Loucy (cell line): Measurements from ENCODE around the gene NUAK2.
A peak's percentile ranks its signal among the peaks of the same experiment; 100 is the strongest.

Experiments
- H2AFZ ChIP-seq: fragments of 200-600 bp; sonication (generic); 2 replicates; pipeline ENCODE4 v1.6.0; 2016; ENCODE audit warnings: antibody characterized with exemption, mild to moderate bottlenecking, low read length, moderate library complexity
- H3F3A ChIP-seq: fragments of 200-600 bp; 2 replicates; pipeline ENCODE4 v1.6.0; 2016; ENCODE audit warnings: antibody characterized with exemption, low read depth, mild to moderate bottlenecking
- H3K27me3 ChIP-seq: fragments of 200-600 bp; sonication (generic); 2 replicates; pipeline ENCODE4 v1.6.1; 2014; ENCODE audit warnings: low read length, mild to moderate bottlenecking; ENCODE audit not compliant: insufficient read depth, poor library complexity, severe bottlenecking
- H3K36me3 ChIP-seq: fragments of 200-600 bp; sonication (generic); 2 replicates; pipeline ENCODE4 v1.6.1; 2016; ENCODE audit warnings: low read length; ENCODE audit not compliant: insufficient read depth
- H3K4me1 ChIP-seq: fragments of 200-600 bp; sonication (generic); 2 replicates; pipeline ENCODE4 v1.5.1; 2014; ENCODE audit warnings: low read length, mild to moderate bottlenecking; ENCODE audit not compliant: insufficient read depth, poor library complexity, severe bottlenecking
- H3K4me2 ChIP-seq: fragments of 200-600 bp; sonication (generic); 2 replicates; pipeline ENCODE4 v1.6.0; 2014; ENCODE audit warnings: antibody characterized with exemption, low read length, low read depth, mild to moderate bottlenecking; ENCODE audit not compliant: poor library complexity, severe bottlenecking
- H3K4me3 ChIP-seq: fragments of 200-600 bp; sonication (generic); 2 replicates; pipeline ENCODE4 v1.5.1; 2014; ENCODE audit warnings: low read length, mild to moderate bottlenecking, mixed read lengths; ENCODE audit not compliant: poor library complexity, severe bottlenecking
- H3K79me2 ChIP-seq: fragments of 200-600 bp; sonication (generic); 2 replicates; pipeline ENCODE4 v1.6.1; 2014; ENCODE audit warnings: low read length; ENCODE audit not compliant: insufficient read depth
- H3K9ac ChIP-seq: fragments of 200-600 bp; sonication (generic); 2 replicates; pipeline ENCODE4 v1.6.0; 2014; ENCODE audit warnings: mild to moderate bottlenecking, low read depth, low read length, moderate library complexity; ENCODE audit not compliant: poor library complexity, severe bottlenecking
- H3K9me2 ChIP-seq: fragments of 200-600 bp; sonication (generic); replicated peaks from 2 replicates; pipeline ENCODE4 v1.6.1; 2016; ENCODE audit warnings: low read depth, low read length, mixed read lengths
- H3K9me3 ChIP-seq: fragments of 200-600 bp; sonication (generic); 2 replicates; pipeline ENCODE4 v1.6.1; 2014; ENCODE audit warnings: mild to moderate bottlenecking, antibody characterized with exemption, low read length, low read depth; ENCODE audit not compliant: insufficient read depth
- H4K20me1 ChIP-seq: fragments of 200-600 bp; sonication (generic); 2 replicates; pipeline ENCODE4 v1.6.0; 2014; ENCODE audit warnings: antibody characterized with exemption, low read length, mild to moderate bottlenecking; ENCODE audit not compliant: insufficient read depth, poor library complexity, severe bottlenecking
- CTCF ChIP-seq: fragments of 200-600 bp; sonication (generic); conservative IDR thresholded peaks from 2 replicates; pipeline ENCODE4 v1.5.1; 2014; ENCODE audit warnings: mild to moderate bottlenecking, antibody characterized with exemption, low read length
- EZH2phosphoT487 ChIP-seq: fragments of 200-600 bp; IDR thresholded peaks from 2 replicates; pipeline ENCODE4 v1.6.1; 2018; ENCODE audit warnings: antibody characterized with exemption, mild to moderate bottlenecking, moderate library complexity, borderline replicate concordance

NUAK2 gene

DNA sequence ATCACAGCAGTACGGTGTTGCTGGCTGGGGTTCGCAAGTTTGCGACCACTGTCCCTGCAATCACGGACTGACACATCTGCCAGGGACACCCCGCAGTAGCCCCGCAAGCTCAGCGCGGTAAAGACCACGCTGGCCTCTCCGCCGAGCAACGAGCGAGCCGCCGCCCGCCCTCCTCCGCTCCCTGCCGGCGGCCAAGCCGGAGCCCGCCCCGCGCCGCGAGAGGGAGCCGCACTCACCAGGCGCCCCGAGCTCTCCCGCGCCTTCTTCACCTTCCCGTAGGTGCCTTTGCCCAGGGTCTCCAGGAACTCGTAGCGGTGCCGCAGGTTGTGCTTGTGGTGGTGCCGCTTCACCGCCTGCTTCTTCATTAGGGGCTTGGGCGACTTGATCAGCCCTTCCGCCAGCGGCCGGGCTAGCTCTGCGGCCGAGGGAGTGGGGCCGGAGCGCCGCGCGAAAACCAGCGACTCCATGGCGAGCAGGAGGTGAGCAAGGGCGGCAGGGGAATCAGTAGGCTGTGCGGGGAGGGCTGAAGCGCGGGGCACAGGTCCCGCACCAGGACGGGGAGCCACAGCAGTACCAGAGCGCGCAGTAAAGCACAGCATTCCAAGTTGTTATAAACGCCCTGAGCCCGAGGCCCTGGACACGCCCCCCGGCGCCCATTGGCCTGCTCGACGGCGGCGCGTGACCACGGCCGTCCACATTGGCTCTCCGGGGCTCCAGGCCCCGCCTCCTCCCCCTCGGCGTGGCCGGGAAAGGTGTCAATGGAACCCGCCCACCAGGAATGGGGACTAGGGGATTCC lies at the start of gene NUAK2:
NUAK2 (minus strand) TSS at position 584 of the 797 bp plus-strand sequence; CDS start at position 467, 117 bp downstream.
- H3K4me1 ChIP-seq, result peaks cover 9% of the 10 kb centered on the region
- H3K9me2 ChIP-seq, result no peaks in the 10 kb centered on the region
- no peaks in the 10 kb centered on the region for H3K79me2 ChIP-seq

GRCh38 chr1:205370780-205371179 lies 49.2 kb upstream of the NUAK2 start:
- H3K36me3 ChIP-seq, result no peaks in the 10 kb centered on the region
- H3F3A ChIP-seq, result no peaks in the 10 kb centered on the region
- no peak for TF ChIP-seq EZH2phosphoT487
- no peak for TF ChIP-seq CTCF
- H3K27me3 ChIP-seq, result no peaks in the 10 kb centered on the region
- no peak overlapping the region for H3K4me3 ChIP-seq
- no peaks in the 10 kb centered on the region for H3K79me2 ChIP-seq
- H4K20me1 ChIP-seq, result no peaks in the 10 kb centered on the region
- no peaks in the 10 kb centered on the region for H3K9me3 ChIP-seq
- H3K4me2 ChIP-seq, result no peak overlapping the region
- no peaks in the 10 kb centered on the region for H3K9me2 ChIP-seq
- H2AFZ ChIP-seq, result no peak overlapping the region
- H3K9ac ChIP-seq, result no peak overlapping the region
- peaks cover 6% of the 10 kb centered on the region for H3K4me1 ChIP-seq

More for the DNA sequence above, at the start of gene NUAK2:
- Histone ChIP-seq H3K27me3 (no peaks in the 10 kb centered on the region), H3F3A (no peaks in the 10 kb centered on the region), H3K4me2 (peak within 1 kb of the TSS; percentile 85), H3K9ac (peak within 1 kb of the TSS; percentile 67), H3K4me3 (peak within 1 kb of the TSS; percentile 83), H3K9me3 (no peaks in the 10 kb centered on the region), H3K36me3 (no peaks in the 10 kb centered on the region), H2AFZ (peak within 1 kb of the TSS; percentile 92), H4K20me1 (no peaks in the 10 kb centered on the region)
- TF ChIP-seq CTCF, result peak; percentile 37
- TF ChIP-seq EZH2phosphoT487, result no peak

DNA sequence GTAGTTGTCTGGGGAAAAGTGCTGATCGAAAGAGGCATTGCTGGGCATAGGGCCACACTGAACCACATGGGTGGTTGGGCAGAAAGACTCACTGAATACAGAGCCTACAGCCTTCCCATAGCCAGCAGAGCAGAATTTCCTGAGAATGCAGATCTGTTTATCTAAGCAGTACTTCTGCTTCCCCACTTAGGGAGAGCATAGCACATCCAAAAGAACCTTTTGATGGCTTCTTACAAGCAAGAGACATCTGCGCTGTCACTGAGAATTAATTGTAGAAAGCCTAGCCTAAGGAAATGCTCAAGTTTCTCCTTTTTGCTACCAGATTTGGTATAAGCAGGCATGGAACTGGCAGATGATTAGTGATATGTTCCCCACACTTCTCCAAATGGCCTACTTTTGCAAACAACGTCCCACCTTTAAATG lies 48.2 kb upstream of the NUAK2 start:
- H3K27me3 ChIP-seq, result no peaks in the 10 kb centered on the region
- TF ChIP-seq EZH2phosphoT487 (no peak), CTCF (no peak)
- H3F3A ChIP-seq, result no peaks in the 10 kb centered on the region
- no peaks in the 10 kb centered on the region for H3K79me2 ChIP-seq
- no peak overlapping the region for H2AFZ ChIP-seq
- no peak overlapping the region for H3K4me2 ChIP-seq
- no peaks in the 10 kb centered on the region for H4K20me1 ChIP-seq
- H3K4me3 ChIP-seq, result no peak overlapping the region
- no peak overlapping the region for H3K9ac ChIP-seq
- H3K36me3 ChIP-seq, result no peaks in the 10 kb centered on the region
- H3K9me2 ChIP-seq, result no peaks in the 10 kb centered on the region
- no peaks in the 10 kb centered on the region for H3K9me3 ChIP-seq
- peaks cover 6% of the 10 kb centered on the region for H3K4me1 ChIP-seq
